ENCODE data around the gene DCAF8. TPM values are rescaled to one million over a fixed set of nuclear protein-coding genes. Genes with fewer than 3 reads are reported as not detected.

The DCAF8 gene
- total RNA-seq, 4 donors from 2014 or later, result 121 to 359 (median 202) TPM

- no peak for TF ChIP-seq CTCF (IDR thresholded peaks at IDR 0.05)
- no peak for TF ChIP-seq POLR2A (IDR thresholded peaks at IDR 0.05)
- DNase-seq, result no peak
- H3K27ac ChIP-seq, result no peak overlapping the region
- H3K4me3 ChIP-seq, result no peak overlapping the region
- peaks cover 0 to 8% (median under 1%) of the 10 kb centered on the region in 4 donors for H3K4me1 ChIP-seq
- H3K27me3 ChIP-seq, result no peaks in the 10 kb centered on the region
- no peaks in the 10 kb centered on the region for H3K9me3 ChIP-seq
- no peaks in the 10 kb centered on the region for H3K36me3 ChIP-seq
Measured at GRCh38 chr1:160188341-160188740, 74.0 kb downstream of the DCAF8 start.

- TF ChIP-seq POLR2A (IDR thresholded peaks at IDR 0.05) (no peak), CTCF (IDR thresholded peaks at IDR 0.05) (no peak)
- no peak overlapping the region for H3K27ac ChIP-seq
- H3K4me3 ChIP-seq, result no peak overlapping the region
Measured at GRCh38 chr1:160187407-160187806, 74.9 kb downstream of the DCAF8 start.

GRCh38 chr1:160186729-160187128 is 75.6 kb downstream of the DCAF8 start:
- no peaks in the 10 kb centered on the region for H3K36me3 ChIP-seq
- no peak for DNase-seq
- no peak overlapping the region for H3K27ac ChIP-seq
- H3K27me3 ChIP-seq, result no peaks in the 10 kb centered on the region
- no peak overlapping the region for H3K4me3 ChIP-seq
- TF ChIP-seq POLR2A (IDR thresholded peaks at IDR 0.05) (no peak), CTCF (IDR thresholded peaks at IDR 0.05) (no peak)
- no peaks in the 10 kb centered on the region for H3K4me1 ChIP-seq
- H3K9me3 ChIP-seq, result no peaks in the 10 kb centered on the region

More at GRCh38 chr1:160187407-160187806, 74.9 kb downstream of the DCAF8 start:
- Histone ChIP-seq H3K9me3 (no peaks in the 10 kb centered on the region), H3K36me3 (no peaks in the 10 kb centered on the region), H3K27me3 (no peaks in the 10 kb centered on the region), H3K4me1 (no peaks in the 10 kb centered on the region)
- DNase-seq, result no peak

DNA sequence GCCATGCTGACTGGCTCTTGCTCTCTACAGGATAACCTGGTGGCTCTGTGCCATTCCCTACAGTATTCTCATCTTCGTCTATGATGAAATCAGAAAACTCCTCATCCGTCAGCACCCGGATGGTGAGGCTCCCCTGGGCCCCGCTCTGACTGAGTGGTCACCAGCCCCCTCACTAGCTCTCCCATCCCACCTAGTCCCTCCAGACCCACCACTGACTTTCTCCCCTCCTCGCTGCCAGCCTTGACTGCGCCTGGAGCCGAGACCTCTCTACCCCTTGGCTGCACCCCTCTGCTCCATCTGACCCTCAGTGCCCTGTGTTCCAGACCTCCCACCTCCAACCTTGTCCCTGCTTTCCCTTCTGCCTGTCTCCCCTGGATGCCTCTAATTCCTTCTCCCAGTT is 76.1 kb downstream of the DCAF8 start:
- Histone ChIP-seq H3K27ac (no peak overlapping the region), H3K36me3 (no peaks in the 10 kb centered on the region), H3K4me3 (no peak overlapping the region), H3K9me3 (no peaks in the 10 kb centered on the region), H3K27me3 (no peaks in the 10 kb centered on the region), H3K4me1 (no peaks in the 10 kb centered on the region)
- TF ChIP-seq POLR2A (IDR thresholded peaks at IDR 0.05) (no peak), CTCF (IDR thresholded peaks at IDR 0.05) (no peak)
- no peak for DNase-seq

- H3K36me3 ChIP-seq, result no peaks in the 10 kb centered on the region
- TF ChIP-seq POLR2A (IDR thresholded peaks at IDR 0.05), result no peak
- TF ChIP-seq CTCF (IDR thresholded peaks at IDR 0.05), result no peak
- H3K4me1 ChIP-seq, result no peaks in the 10 kb centered on the region
- H3K9me3 ChIP-seq, result no peaks in the 10 kb centered on the region
- no peak overlapping the region for H3K27ac ChIP-seq
- no peaks in the 10 kb centered on the region for H3K27me3 ChIP-seq
- DNase-seq, result no peak
- no peak overlapping the region for H3K4me3 ChIP-seq
Measured at GRCh38 chr1:160179336-160179735, 83.0 kb downstream of the DCAF8 start.

DNA sequence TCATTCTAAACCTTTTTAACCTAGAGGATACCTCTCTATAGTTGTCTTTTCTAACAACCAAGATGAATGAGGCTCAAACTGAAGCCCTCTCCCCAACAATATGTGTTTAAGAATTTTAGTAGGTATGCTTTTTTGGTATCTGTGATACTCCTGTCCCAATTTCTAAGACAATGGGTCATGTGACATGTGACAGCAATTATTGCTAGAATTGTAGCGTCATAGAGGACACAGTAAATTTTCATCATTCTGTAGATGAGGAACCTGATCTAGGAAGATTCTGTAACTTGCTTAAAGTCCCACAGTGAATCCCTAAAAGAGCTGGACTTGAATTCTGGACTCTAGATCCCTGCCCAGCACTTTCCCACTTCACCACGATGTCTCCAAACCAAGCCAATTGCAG is 83.6 kb downstream of the DCAF8 start:
- H3K4me1 ChIP-seq, result no peaks in the 10 kb centered on the region
- no peak for DNase-seq

More for the DNA sequence above, 83.6 kb downstream of the DCAF8 start:
- TF ChIP-seq POLR2A (IDR thresholded peaks at IDR 0.05), result no peak
- H3K4me3 ChIP-seq, result no peak overlapping the region
- H3K36me3 ChIP-seq, result no peaks in the 10 kb centered on the region
- H3K27ac ChIP-seq, result no peak overlapping the region
- H3K27me3 ChIP-seq, result no peaks in the 10 kb centered on the region
- H3K9me3 ChIP-seq, result no peaks in the 10 kb centered on the region
